T-helper 2 cell (primary cell): ENCODE results near the gene DNAJC17.

Experiments used
- DNase-seq, 5 experiments: peaks; one replicate each; pipeline versions ENCODE4 v3.0.0 to v3.0.0-alpha.2; 2012 to 2022
- total RNA-seq, 2 donors: gene quantifications; one replicate each; lab custom pipeline; 2026; lab: John Stamatoyannopoulos, UW

The DNAJC17 gene
- 13.4 to 16.8 reads per million in 2 donors for total RNA-seq

DNA sequence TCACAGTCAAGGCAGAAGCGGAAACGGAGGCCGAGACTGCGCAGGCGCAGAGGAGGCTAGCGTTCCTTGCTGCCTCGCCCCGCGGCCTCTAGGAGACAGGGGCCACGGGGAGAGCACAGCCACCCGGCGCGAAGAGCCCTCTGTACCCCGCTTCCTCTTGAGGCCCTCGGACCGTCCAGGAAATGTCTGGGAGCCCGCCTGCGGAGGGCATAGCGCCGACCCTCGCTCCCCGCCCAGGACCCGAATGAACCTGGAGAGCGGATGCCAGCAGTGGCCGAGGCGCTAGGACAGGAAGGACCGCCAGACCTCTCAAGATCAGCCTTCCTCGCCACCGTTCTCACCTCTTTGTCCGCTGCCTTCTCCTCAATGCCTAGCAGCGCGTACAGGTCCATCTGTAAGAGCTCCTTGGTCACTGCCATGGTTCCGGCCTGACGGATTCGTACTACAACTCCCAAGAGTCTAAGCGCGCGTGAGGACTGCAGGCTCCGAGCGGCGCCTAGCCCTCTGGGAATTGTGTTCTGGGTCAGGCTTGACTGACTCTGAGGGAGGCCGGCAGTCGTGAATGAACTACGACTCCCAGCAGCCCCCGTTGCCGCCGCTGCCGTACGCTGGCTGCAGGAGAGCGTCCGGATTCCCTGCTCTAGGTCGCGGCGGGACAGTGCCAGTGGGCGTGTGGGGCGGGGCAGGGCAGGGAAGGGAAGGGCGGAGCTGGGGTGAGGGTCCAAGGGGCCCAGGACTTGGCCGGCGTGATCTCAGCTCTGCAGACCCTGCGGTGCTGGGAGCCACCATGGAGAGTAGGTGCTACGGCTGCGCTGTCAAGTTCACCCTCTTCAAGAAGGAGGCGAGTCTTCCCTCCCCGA is at the start of gene DNAJC17, which contains the start of gene ZFYVE19:
TSS of gene DNAJC17 (minus strand) at position 446 of the 860 bp plus-strand sequence. CDS start at position 419, 27 bp downstream.
TSS of gene ZFYVE19 (plus strand) at position 62 of the 860 bp plus-strand sequence. CDS start at position 563, 501 bp downstream.
- DNase-seq = peak; percentile 76 to 98 (median 90)

DNA sequence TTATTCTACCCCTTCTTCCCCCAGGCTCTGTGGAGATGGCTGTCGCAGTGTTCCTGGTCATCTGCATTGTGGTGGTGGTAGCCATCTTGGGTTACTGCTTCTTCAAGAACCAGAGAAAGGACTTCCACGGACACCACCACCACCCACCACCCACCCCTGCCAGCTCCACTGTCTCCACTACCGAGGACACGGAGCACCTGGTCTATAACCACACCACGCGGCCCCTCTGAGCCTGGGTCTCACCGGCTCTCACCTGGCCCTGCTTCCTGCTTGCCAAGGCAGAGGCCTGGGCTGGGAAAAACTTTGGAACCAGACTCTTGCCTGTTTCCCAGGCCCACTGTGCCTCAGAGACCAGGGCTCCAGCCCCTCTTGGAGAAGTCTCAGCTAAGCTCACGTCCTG is 49.5 kb upstream of the DNAJC17 start:
- no peak for DNase-seq

GRCh38 chr15:40855706-40856234 is 48.5 kb upstream of the DNAJC17 start:
- DNase-seq = no peak

- no peak for DNase-seq
Measured at GRCh38 chr15:40854161-40854560, 46.9 kb upstream of the DNAJC17 start.

DNA sequence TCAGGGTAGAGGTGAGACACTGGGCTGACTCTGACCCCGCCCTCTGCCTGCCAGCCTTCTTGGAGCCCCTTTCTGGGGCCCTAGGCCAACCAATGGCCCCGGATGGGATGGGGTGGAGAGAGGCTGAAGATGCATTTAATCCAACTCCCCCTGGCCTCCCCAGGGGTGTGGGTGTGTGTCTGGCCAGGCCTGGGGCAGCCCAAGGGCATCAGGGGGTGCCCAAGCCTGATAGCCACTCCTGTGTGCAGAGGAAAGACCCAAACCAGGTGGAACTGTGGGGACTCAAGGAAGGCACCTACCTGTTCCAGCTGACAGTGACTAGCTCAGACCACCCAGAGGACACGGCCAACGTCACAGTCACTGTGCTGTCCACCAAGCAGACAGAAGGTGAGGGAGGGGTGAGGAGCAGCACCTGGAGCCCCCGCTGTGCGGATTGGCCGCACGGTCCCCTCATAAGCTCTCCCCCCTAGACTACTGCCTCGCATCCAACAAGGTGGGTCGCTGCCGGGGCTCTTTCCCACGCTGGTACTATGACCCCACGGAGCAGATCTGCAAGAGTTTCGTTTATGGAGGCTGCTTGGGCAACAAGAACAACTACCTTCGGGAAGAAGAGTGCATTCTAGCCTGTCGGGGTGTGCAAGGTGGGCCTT is 46.1 kb upstream of the DNAJC17 start:
- no peak for DNase-seq

DNA sequence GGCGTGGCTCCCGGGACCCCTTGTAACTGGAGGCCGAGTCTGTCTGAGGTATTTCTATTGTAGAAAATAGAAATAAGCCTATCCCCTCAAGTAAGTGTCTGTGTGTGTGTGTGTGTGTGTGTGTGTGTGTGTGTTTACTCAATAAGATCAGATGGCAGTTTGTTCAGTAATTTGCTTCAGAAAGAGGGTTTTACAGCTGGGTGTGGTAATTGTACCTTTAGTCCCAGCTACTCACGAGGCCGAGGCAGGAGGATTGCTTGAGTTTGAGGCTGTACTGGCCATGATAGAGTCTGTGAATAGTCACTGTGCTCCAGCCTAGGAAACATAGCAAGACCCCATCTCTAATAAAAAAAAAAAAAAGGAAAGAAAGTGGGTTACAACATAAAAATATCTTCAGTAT is 45.3 kb upstream of the DNAJC17 start:
- DNase-seq = no peak

DNA sequence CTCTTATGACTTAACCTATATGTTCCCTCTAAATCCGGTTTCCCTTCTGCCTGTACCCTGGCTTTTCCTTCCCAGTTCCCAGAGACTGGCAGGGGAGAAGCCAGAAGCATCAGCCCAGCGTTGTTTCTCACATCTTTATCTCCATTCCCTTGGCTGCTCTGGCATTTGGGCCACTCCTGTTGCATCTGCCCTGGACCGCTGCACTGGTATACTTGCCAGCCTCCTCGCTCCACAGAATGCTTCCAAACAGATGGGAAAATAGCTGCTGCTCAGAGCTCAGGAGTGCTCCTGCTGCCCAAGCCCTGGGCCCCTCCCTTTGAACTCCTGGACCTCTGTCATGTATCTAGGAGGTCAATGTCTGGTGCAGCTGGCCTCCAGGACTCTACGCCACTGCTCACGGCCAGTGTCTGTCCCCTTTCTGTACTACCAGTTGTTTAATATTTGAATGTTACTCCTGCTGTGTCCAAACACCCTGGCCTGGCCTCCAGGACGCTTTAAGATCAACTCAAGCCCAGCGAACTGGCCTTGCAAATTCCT is 43.4 kb upstream of the DNAJC17 start:
- DNase-seq = no peak

GRCh38 chr15:40847223-40847961 is 40.1 kb upstream of the DNAJC17 start:
- no peak for DNase-seq

DNA sequence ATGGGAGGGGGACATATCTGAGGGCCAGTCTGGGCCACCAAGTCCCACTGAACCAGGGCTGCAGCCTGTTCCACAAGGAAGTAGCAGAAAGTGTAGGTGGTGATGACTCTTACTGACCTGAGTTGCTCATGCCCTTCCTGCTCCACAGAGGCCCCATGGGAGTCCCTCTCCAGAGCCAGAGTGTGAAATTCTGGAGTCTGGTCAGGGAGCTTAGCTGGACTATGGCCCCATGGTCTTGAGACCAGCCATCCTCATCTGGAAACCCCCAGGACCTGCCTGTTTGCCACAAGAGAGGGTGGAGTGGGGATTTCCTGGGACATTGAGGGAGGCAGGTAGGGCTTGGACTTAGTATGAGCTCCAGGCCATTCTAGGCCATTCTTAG is 39.6 kb upstream of the DNAJC17 start:
- DNase-seq = no peak

- no peak for DNase-seq
Measured at GRCh38 chr15:40845511-40846284, 38.4 kb upstream of the DNAJC17 start.

- DNase-seq = no peak
Measured at GRCh38 chr15:40845036-40845435, 37.8 kb upstream of the DNAJC17 start.

GRCh38 chr15:40844696-40845030 is 37.4 kb upstream of the DNAJC17 start:
- DNase-seq = peak in 3 of 5 experiments; percentile 9 to 59 (median 14)

GRCh38 chr15:40843885-40844695 is 36.8 kb upstream of the DNAJC17 start, which contains the start of gene SPINT1:
Gene SPINT1, plus strand, starts transcription at chr15:40844048. Its CDS starts 507 bp downstream, at chr15:40844555.
- DNase-seq = peak in 2 of 5 experiments; percentile 37 to 67

DNA sequence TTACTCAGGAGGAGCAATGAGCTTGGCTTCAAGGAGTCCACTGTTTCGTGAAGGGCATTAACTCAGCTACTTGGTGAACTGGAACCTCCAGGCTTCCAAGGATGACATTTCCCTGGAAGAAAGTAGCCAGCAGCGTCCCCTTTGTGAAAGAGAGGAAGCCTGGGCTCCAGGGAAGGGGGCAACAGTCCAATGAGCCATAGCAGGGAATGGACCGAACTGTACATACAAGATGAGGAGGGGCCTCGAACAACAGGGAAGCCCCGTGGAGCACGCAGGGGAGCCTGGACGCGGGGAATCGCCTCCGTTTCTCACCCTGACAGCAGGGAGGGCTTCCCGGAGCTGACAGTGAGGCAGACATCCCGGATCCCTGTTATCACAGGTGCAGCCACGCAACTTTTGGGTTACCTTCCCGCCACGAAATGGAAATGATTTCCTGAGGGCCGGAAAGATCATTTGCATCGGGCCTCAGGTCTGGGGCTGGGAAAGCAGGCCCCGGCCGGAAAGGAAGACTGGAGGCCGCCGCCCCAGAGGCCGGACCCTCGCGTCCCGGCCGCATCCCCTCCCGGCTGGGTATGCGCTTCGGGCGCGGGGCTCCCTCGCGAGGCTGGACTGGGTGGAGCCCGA is 36.1 kb upstream of the DNAJC17 start:
- no peak for DNase-seq

- DNase-seq = no peak
Measured at GRCh38 chr15:40841741-40842140, 34.5 kb upstream of the DNAJC17 start.

- no peak for DNase-seq
Measured at GRCh38 chr15:40838756-40839155, 31.5 kb upstream of the DNAJC17 start.

DNA sequence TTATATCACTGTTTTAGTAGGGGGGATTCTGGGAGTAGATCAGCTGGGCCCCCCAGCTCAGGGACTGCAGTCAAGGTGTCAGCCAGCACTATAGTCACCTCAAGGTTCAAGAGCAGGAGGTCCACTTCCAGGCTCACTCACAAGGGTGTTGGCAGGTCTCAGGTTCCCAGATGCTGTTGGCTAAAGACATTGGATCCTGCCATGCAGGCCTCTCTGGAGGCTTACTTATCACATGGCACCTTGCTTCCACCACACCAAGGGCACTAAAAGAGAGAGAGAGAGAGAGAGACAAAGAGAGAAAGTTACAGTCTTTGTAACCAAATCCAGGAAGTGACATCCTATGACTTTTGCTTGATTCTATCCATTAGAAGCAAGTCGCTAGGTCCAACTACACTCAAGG is 28.7 kb upstream of the DNAJC17 start:
- no peak for DNase-seq

DNA sequence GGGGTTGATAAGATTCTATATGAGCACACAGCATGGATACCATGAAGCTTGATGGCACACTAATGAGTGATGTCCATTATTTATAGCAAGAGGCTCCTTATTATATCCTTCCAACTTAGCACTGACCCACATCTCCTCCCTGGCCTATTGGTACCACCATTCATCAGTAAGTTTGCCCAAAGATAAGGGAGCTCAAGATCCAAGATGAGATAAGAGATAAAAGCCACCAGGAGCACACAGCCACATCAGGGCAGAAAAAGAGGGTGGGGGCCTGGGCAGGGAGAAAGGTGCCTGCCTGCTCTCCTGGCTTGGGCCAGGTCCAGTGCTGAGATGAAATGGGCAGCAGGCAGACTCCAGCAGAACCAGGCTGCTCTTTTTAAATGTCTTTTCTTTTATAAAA is 25.6 kb upstream of the DNAJC17 start:
- no peak for DNase-seq

DNA sequence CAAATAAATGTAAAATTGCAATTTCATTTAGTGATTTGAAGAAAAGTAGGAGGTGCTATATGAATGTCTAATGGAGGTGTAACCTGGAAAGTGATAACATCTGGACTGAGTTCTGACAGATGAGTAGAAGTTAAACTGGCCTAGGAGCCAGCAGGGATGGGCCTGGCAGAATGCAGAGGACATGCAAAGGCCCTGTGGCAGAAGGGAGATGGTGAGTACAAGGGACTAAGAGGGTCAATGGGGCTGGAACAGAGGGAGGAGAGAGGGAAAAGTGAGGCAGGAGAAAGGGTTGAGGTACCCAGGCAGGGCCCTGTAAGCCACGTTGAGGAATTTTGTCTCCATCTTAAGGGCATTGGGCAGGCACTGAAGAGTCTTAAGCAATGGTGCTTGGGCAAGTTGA is 24.6 kb upstream of the DNAJC17 start:
- no peak for DNase-seq

DNA sequence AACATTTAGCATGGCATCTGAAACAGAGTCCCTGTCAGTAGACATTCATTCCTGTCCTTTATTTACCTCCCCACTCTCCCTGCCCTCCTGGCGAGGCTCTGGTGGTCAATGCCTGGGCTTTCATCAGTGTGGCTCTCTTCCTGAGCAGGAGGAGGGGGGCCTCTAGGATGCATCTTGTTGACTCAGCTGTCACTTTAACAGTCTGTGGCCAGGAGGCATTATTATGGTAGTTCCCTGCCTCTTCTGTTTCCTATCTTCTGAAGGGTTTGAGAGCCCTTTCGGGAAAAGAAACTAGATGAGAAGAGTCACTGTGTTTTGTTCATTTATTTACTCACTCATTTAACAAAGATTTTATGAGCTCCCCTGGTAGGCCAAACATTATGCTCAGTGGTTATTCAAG is 23.6 kb upstream of the DNAJC17 start:
- no peak for DNase-seq
